ENCODE measurements around the gene ALPK1.

The ALPK1 gene

DNA sequence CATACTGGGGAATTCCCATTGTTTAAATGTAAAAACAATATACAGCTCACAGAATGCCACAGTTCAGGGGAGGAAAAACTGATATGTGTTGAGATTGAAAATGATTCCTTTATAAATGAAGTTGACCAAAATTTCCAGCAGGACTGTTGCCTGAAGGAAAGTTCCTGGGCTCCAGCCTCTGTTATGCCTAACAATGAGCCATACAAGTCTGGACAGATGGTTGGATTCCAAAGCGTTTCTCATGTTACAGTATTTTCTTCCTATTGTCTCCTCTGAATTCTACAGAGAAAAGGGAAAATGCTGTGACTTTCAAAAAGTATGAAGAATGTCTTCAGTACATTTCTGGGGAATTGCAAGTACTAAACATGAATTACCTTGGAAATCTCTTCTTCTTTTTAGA is 73.3 kb downstream of the ALPK1 start:
- Mint-ChIP-seq H3K27me3 (no peaks in the 10 kb centered on the region), H3K27ac (no peak overlapping the region), H3K4me3 (no peak overlapping the region), H3K9me3 (peaks cover 9% of the 10 kb centered on the region), H3K4me1 (ENCODE audit: low read depth) (no peaks in the 10 kb centered on the region), H3K36me3 (ENCODE audit: low read depth) (no peaks in the 10 kb centered on the region)

DNA sequence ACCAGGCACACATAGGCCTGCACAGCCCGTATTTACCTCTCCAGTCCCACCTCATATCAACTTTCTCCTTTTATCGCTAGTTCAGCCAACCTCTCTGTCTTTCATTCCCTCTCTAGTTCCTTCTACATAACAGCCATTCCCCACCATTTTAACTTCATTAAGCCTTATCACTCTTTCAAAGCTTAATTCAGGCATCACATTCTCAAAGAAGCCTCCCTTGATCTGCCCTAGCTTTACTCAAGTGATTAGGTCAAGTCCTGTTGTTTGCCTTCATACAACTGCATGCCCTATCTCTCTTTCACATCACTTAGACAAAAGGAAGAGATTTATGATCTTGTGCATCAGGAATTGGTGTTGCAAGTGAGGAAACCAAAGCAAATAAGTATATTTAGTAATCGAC is 74.2 kb downstream of the ALPK1 start:
- Mint-ChIP-seq H3K36me3 (ENCODE audit: low read depth) (no peaks in the 10 kb centered on the region), H3K27ac (no peak overlapping the region), H3K9me3 (peaks cover 4% of the 10 kb centered on the region), H3K27me3 (no peaks in the 10 kb centered on the region), H3K4me3 (no peak overlapping the region), H3K4me1 (ENCODE audit: low read depth) (no peaks in the 10 kb centered on the region)

DNA sequence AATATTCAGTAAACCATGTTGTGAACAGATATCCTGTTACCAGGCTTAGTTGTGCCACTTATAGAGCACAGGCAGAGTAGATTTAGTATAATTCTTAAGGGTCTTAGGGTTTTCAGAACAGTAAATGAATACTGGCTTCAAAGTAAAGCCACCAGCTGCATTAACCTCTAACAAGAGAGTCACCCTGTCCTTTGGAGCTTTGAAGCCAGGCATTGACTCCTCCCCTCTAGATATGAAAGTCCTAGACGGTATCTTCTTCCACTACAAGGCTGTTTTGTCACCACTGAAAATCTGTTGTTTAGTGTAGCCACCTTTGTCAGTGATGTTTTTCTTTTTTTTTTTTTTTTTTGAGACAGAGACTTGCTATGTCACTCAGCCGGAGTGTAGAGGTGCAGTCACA is 77.7 kb downstream of the ALPK1 start:
- H3K27ac Mint-ChIP-seq, result no peak overlapping the region
- no peaks in the 10 kb centered on the region for H3K9me3 Mint-ChIP-seq
- no peaks in the 10 kb centered on the region for H3K27me3 Mint-ChIP-seq
- H3K4me3 Mint-ChIP-seq, result no peak overlapping the region
- H3K4me1 Mint-ChIP-seq (ENCODE audit: low read depth), result no peaks in the 10 kb centered on the region
- H3K36me3 Mint-ChIP-seq (ENCODE audit: low read depth), result peaks cover 14% of the 10 kb centered on the region

DNA sequence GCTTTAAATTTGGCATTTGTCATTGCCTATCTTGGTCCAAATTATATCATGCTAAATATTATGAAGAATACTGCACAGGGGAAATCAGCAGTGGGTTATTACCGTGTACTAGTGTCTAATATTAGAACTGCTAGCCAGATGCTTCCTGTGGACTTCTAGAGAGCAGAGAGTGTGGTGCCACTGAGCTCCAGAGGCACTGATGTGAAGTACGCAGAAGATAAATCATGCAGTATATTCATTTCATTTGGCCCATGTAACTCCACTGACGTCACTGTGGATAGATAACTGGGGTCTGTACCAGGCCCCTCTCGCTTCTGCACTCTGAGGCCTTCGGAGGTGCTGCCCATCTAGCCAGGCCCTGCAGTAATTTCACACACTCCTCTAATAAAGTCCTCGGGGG is 80.0 kb downstream of the ALPK1 start:
- no peaks in the 10 kb centered on the region for H3K27me3 Mint-ChIP-seq
- peaks cover 14% of the 10 kb centered on the region for H3K36me3 Mint-ChIP-seq (ENCODE audit: low read depth)
- no peak overlapping the region for H3K4me3 Mint-ChIP-seq
- no peaks in the 10 kb centered on the region for H3K9me3 Mint-ChIP-seq
- H3K4me1 Mint-ChIP-seq (ENCODE audit: low read depth), result no peaks in the 10 kb centered on the region
- H3K27ac Mint-ChIP-seq, result no peak overlapping the region

DNA sequence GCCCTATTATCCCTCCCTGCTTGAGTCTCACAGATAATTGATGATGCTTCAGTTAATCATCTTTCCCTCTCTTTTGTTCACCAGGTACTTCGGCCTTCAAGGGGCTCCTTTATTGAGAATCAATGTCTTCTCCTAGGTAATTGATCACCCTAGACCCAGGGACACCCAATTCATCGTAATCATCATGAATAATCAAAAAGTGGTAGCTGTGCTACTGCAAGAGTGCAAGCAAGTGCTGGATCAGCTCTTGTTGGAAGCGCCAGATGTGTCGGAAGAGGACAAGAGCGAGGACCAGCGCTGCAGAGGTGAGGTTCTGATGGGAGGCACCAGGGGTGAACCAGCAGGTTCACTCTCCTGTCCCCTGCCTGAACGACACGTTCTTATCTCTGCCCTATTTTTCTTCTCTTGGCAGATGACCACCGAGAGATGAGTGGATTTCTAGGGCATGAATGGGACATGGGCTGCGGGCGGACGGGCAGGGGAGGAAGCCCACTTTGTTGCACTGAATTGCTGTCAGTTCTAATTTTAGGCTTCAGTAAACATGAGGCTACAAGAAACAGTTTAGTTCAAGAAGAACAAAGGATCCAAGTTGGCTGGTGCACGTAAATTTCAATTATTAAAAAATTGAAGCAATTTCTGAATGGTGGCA is 80.5 kb downstream of the ALPK1 start:
- peaks cover 14% of the 10 kb centered on the region for H3K36me3 Mint-ChIP-seq (ENCODE audit: low read depth)
- no peaks in the 10 kb centered on the region for H3K4me1 Mint-ChIP-seq (ENCODE audit: low read depth)
- H3K27me3 Mint-ChIP-seq, result no peaks in the 10 kb centered on the region
- no peak overlapping the region for H3K27ac Mint-ChIP-seq
- H3K4me3 Mint-ChIP-seq, result no peak overlapping the region
- no peaks in the 10 kb centered on the region for H3K9me3 Mint-ChIP-seq

DNA sequence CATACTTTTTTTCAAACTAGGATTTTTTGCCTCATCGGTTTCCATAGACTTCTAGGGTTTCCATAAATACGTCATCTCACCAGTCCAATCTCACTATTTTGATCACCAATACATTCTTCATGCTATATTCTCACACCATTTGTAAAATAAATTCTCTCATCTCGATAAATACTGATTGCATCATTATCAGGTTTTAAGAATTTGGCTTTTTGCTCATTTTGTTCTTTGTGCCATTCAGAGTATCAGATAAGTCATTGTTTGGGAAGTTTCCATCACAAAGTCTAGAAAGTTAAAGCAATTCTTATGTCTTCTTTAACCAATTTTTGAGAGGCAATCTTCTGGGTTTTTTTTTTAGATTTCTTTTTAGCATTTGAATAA is 81.1 kb downstream of the ALPK1 start:
- no peaks in the 10 kb centered on the region for H3K27me3 Mint-ChIP-seq
- H3K9me3 Mint-ChIP-seq, result no peaks in the 10 kb centered on the region
- H3K27ac Mint-ChIP-seq, result no peak overlapping the region
- no peaks in the 10 kb centered on the region for H3K4me1 Mint-ChIP-seq (ENCODE audit: low read depth)
- peaks cover 14% of the 10 kb centered on the region for H3K36me3 Mint-ChIP-seq (ENCODE audit: low read depth)
- no peak overlapping the region for H3K4me3 Mint-ChIP-seq

DNA sequence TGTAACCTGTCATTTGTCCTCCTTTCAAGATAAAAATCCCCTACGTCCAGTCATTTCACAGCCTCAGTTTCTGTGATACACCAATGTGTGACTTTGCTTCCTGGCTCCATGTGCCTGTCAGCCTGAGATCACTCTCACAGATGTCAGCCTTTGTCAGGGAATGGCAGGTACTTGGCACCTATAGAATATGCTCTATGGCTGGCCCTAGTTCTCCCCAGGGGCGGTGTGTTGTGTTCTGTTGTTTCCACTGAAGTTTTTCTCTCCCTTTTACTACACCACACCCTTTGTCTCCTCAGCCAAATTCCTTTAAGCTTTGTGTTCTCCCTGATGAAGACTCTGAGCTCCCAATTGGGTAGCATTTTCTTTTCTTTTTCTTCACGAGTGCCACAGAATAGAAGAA is 81.7 kb downstream of the ALPK1 start:
- no peak overlapping the region for H3K4me3 Mint-ChIP-seq
- no peaks in the 10 kb centered on the region for H3K27me3 Mint-ChIP-seq
- H3K9me3 Mint-ChIP-seq, result no peaks in the 10 kb centered on the region
- no peaks in the 10 kb centered on the region for H3K4me1 Mint-ChIP-seq (ENCODE audit: low read depth)
- H3K36me3 Mint-ChIP-seq (ENCODE audit: low read depth), result peaks cover 15% of the 10 kb centered on the region
- H3K27ac Mint-ChIP-seq, result no peak overlapping the region

DNA sequence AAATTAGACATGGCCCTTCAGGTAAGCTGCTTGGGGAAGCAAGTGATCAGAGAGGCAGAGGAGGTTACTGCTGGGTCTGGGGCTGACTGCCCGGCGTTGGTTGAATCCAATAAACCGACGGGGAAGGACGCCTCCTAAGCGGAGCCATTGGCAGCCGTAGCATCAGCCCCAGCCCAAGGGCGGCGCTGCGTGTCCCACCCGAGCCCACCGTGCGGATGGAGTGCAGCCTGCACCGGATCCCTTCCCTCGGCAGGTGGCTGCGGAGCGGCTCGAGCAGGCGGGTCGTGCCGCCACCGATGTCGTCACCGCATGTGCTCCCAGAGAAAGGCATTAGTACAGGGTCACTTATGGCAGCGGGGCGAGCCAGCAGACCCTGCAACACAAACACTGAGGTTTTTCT is 82.1 kb downstream of the ALPK1 start:
- H3K36me3 Mint-ChIP-seq (ENCODE audit: low read depth), result peaks cover 18% of the 10 kb centered on the region
- no peaks in the 10 kb centered on the region for H3K4me1 Mint-ChIP-seq (ENCODE audit: low read depth)
- H3K4me3 Mint-ChIP-seq, result no peak overlapping the region
- H3K27me3 Mint-ChIP-seq, result no peaks in the 10 kb centered on the region
- H3K27ac Mint-ChIP-seq, result no peak overlapping the region
- no peaks in the 10 kb centered on the region for H3K9me3 Mint-ChIP-seq

DNA sequence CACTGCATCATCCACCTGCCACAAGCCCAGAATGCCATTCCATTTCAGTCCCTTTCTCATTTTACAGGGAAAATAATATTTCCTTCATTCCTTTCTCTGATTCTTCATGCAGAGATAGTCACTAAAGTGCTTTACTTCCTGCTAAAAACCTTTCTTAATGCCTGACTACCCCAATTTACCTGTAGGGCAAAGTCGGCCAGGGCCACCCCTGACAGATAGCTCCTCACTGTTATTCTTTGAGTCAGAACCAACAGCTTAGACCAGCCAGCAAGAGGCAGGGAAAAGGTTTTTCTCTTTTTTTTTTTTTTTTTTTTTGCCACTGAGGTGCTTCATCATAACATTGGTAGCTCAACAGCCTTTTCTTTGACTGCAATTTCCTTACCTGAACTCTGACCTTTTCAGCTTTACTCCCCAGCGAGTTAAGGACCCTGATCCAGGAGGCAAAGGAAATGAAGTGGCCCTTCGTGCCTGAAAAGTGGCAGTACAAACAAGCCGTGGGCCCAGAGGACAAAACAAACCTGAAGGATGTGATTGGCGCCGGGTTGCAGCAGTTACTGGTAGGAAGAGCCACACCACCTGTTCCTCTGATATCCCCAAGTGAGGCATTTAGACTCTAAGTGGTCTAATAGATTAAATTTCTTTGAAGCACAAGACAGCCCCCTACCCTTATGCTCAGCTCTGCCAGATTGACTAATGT is 85.0 kb downstream of the ALPK1 start:
- Mint-ChIP-seq H3K36me3 (ENCODE audit: low read depth) (peaks cover 14% of the 10 kb centered on the region), H3K27me3 (no peaks in the 10 kb centered on the region), H3K4me1 (ENCODE audit: low read depth) (no peaks in the 10 kb centered on the region), H3K4me3 (no peak overlapping the region), H3K27ac (no peak overlapping the region), H3K9me3 (no peaks in the 10 kb centered on the region)

DNA sequence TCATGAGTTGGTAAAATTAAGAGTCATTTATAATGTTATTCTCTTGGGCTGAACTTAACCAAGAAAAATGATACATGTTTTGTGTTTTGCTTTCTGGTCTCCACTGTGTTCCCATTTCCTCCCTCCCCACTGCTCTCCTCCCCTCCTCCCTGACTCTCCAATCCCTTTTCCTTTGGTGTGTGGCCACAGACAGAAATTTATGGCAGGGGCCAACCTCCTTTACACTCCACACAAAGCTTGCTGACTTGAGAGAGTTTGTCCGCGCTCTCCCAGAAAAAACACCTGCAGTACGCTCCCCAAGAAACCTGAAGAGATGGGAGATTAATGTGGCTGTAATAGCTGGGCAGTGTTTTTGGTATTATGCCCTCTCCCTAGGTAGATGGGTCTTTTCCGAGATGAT is 88.9 kb downstream of the ALPK1 start:
- Mint-ChIP-seq H3K9me3 (no peaks in the 10 kb centered on the region), H3K4me1 (ENCODE audit: low read depth) (no peaks in the 10 kb centered on the region), H3K27ac (no peak overlapping the region), H3K36me3 (ENCODE audit: low read depth) (peaks cover 8% of the 10 kb centered on the region), H3K27me3 (no peaks in the 10 kb centered on the region), H3K4me3 (no peak overlapping the region)

DNA sequence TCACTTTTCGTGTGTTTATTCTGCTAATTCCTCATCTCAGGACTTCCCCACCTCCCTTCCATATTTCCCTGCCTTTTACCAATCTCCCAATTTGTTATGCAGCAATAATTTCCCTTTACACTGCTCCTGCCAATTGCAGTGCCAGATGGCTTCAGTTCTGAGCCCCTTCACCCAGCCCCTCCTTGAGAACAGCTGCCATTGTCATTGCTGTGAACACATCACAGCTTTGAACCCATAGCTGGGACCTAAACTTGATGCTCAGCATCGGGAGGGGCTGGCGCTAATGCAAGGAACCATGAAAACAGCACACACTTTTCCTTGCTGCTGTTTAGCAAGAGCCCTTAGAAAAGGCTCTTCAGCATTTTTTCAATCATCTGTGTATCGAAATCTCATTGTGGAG is 104.9 kb downstream of the ALPK1 start:
- Mint-ChIP-seq H3K4me3 (no peak overlapping the region), H3K27me3 (no peaks in the 10 kb centered on the region), H3K27ac (no peak overlapping the region), H3K4me1 (ENCODE audit: low read depth) (no peaks in the 10 kb centered on the region), H3K9me3 (no peaks in the 10 kb centered on the region), H3K36me3 (ENCODE audit: low read depth) (peaks cover 20% of the 10 kb centered on the region)

DNA sequence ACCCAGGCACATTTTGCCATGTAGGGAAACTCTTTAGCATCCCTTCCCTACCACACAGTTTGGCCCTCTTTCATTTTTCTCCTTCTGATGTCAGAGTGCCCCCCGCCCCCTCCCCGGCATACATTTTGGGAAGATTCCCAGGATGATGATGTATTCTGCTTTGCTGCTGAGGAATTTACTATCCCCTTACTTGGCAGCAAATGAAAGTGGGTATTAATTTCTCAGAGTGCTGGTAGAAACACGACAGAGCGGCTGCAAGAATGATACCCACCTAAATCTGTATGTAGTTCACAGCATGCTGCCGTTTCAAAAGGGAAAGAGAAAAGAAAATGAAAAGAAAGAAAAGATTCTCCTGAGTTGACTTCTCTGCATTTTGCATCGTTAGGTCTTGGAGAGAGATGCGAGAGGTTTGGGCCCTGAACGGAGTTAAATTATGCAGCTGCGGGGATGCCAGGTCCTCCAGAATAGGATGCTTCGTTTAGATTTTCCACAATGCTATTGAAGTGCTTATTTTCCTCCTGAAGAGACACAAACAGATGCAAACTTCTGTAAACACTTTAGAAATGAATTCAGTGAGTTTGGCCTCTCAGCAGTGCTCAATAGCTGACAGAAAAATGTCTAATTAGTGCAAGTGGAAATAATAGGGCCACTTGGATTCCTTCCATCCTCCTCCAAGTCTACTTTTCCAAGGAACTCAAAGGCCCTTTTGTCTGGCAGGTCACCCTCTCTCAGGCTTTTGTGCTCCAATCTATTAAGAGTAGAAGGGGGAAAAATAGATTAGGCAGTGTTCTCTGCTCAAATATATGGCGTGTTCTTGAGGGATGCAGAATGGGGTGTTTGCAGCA is 106.2 kb downstream of the ALPK1 start:
- H3K27me3 Mint-ChIP-seq, result no peaks in the 10 kb centered on the region
- no peaks in the 10 kb centered on the region for H3K9me3 Mint-ChIP-seq
- no peaks in the 10 kb centered on the region for H3K4me1 Mint-ChIP-seq (ENCODE audit: low read depth)
- H3K36me3 Mint-ChIP-seq (ENCODE audit: low read depth), result peaks cover 15% of the 10 kb centered on the region
- no peak overlapping the region for H3K4me3 Mint-ChIP-seq
- H3K27ac Mint-ChIP-seq, result no peak overlapping the region

DNA sequence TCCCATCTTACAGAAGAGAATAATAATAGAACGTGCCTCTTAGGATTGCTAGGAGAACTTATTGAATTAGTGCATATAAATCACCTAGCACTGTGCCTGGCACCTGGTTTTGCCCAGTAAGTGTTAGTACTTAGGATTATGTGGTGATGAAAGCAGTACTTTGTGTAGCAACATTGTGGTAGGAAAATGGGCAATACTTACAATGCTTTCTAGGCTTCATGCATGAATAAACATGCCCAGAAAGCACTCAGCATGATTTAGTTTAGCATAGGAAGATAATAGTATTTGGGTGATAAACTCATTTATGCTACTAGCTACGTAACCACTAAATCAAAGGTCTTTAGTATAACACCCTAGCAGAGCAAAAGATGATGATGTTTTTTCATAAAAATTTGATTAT is 113.2 kb downstream of the ALPK1 start:
- no peaks in the 10 kb centered on the region for H3K27me3 Mint-ChIP-seq
- H3K4me3 Mint-ChIP-seq, result no peak overlapping the region
- no peaks in the 10 kb centered on the region for H3K4me1 Mint-ChIP-seq (ENCODE audit: low read depth)
- peaks cover 23% of the 10 kb centered on the region for H3K36me3 Mint-ChIP-seq (ENCODE audit: low read depth)
- H3K9me3 Mint-ChIP-seq, result no peaks in the 10 kb centered on the region
- H3K27ac Mint-ChIP-seq, result no peak overlapping the region

DNA sequence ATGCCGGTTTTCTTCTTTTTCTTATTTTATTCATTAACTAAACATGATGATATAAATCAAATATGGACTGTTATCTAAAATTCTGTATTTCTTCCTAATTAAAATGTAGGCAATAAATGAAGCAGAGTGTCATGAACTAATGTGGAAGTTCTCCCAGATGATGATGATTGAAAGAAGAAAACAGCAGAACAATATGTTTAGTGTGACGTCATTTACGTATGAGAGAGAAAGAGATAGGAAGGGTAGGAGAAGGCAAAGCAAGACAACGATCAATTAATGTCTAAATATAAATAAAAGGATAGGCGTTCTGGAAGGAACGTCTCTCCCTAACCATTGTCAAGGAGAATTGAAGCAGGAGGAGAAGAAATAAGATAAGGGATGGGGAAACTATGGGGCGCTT is 113.6 kb downstream of the ALPK1 start:
- Mint-ChIP-seq H3K27me3 (no peaks in the 10 kb centered on the region), H3K36me3 (ENCODE audit: low read depth) (peaks cover 23% of the 10 kb centered on the region), H3K4me3 (no peak overlapping the region), H3K4me1 (ENCODE audit: low read depth) (no peaks in the 10 kb centered on the region), H3K9me3 (no peaks in the 10 kb centered on the region), H3K27ac (no peak overlapping the region)

DNA sequence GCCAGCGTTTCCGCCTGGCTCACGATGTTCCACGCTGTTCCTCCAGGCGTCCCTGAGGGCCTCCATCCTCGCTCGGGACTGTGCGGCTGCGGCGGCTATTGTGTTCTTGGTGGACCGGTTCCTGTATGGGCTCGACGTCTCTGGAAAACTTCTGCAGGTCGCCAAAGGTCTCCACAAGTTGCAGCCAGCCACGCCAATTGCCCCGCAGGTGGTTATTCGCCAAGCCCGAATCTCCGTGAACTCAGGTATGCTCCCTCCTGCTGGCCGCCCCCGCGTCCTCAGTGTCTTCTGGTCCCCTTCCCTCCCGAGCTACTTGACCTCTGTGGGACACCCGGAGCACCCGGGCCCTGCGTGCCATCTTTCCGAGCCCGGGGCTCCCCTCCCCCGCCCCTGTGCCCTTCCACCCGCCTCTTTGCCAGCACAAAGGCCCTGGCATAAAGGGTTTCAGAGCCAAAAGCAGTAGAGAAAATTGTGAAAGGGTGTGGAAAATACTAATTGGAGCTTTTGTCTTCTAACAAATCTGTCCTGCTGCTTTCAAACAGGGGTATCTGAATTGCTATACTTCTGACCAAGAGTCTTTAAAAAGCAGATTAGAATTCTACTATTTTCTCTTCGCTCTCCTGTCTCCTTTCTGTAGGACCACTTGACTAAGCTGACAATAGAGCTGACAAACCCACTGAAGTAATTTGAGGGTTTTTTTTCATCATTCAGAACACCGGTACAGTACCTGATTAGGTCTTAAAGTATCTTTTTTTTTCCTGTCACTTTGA is 114.8 kb downstream of the ALPK1 start:
- Mint-ChIP-seq H3K4me1 (ENCODE audit: low read depth) (no peaks in the 10 kb centered on the region), H3K4me3 (no peak overlapping the region), H3K27ac (no peak overlapping the region), H3K27me3 (no peaks in the 10 kb centered on the region), H3K36me3 (ENCODE audit: low read depth) (peaks cover 23% of the 10 kb centered on the region), H3K9me3 (no peaks in the 10 kb centered on the region)
